Endodermal cell (in vitro differentiated cells): ENCODE measurements around the gene HOXC12. TPM values are rescaled to one million over a fixed set of nuclear protein-coding genes. Genes with fewer than 3 reads are reported as not detected.

Source experiments
- DNase-seq: peaks from one replicate; pipeline ENCODE4 v3.0.0-alpha.2; 2017
- H3K27ac ChIP-seq: 2 replicates; pipeline ENCODE4 v1.5.1; 2013; ENCODE audit warnings: mild to moderate bottlenecking, low read depth, low read length, moderate library complexity
- H3K27me3 ChIP-seq: 2 replicates; pipeline ENCODE4 v1.6.1; 2013; ENCODE audit warnings: mild to moderate bottlenecking, low read length, moderate library complexity; ENCODE audit not compliant: insufficient read depth, control insufficient read depth, poor library complexity, severe bottlenecking
- H3K36me3 ChIP-seq: 2 replicates; pipeline ENCODE4 v1.7.0; 2013; ENCODE audit warnings: mild to moderate bottlenecking, low read length, moderate library complexity; ENCODE audit not compliant: control insufficient read depth, insufficient read depth
- H3K4me1 ChIP-seq: one replicate; pipeline ENCODE4 v1.7.0; 2013; ENCODE audit warnings: low read length; ENCODE audit not compliant: control insufficient read depth, insufficient read depth
- H3K4me3 ChIP-seq: 2 replicates; pipeline ENCODE4 v1.5.1; 2013; ENCODE audit warnings: mild to moderate bottlenecking, low read length, moderate library complexity
- H3K9ac ChIP-seq: 2 replicates; pipeline ENCODE4 v1.6.1; 2013; ENCODE audit warnings: mild to moderate bottlenecking, low read length, moderate library complexity; ENCODE audit not compliant: poor library complexity, severe bottlenecking; ENCODE audit errors: extremely low read depth
- H3K9me3 ChIP-seq: 2 replicates; pipeline ENCODE4 v1.6.1; 2013; ENCODE audit warnings: mild to moderate bottlenecking, low read length, moderate library complexity; ENCODE audit not compliant: control insufficient read depth
- H3K27ac Mint-ChIP-seq: 2 replicates; pipeline ENCODE4 v1.8.0; 2020; ENCODE audit warnings: mixed read lengths
- H3K27me3 Mint-ChIP-seq: 2 replicates; pipeline ENCODE4 v1.8.0; 2021; ENCODE audit warnings: mild to moderate bottlenecking, mixed read lengths; ENCODE audit not compliant: insufficient read depth
- H3K36me3 Mint-ChIP-seq: 2 replicates; pipeline ENCODE4 v1.8.0; 2020; ENCODE audit warnings: low read depth, mixed read lengths
- H3K4me1 Mint-ChIP-seq: 2 replicates; pipeline ENCODE4 v1.8.0; 2020; ENCODE audit warnings: mixed read lengths
- H3K4me3 Mint-ChIP-seq: 2 replicates; pipeline ENCODE4 v1.8.0; 2020; ENCODE audit warnings: mild to moderate bottlenecking, moderate library complexity, mixed read lengths
- H3K9me3 Mint-ChIP-seq: 2 replicates; pipeline ENCODE4 v1.8.0; 2020; ENCODE audit warnings: mild to moderate bottlenecking, mixed read lengths
- WGBS, 2 experiments: methylation state at CpG; one replicate each; pipeline versions ENCODE4 v1.1.5 to v1.1.7; 2013; ENCODE audit warnings: missing lambda C conversion rate in 2 of 2, mixed read lengths in 1 of 2; ENCODE audit not compliant: insufficient coverage in 1 of 2, insufficient read length in 1 of 2; 5-methylcytosine and 5-hydroxymethylcytosine counted together
- total RNA-seq, 2 donors: library from RNA; stranded (reverse); fragmentation: NEBNext Ultra II Directional in 1 of 2; extraction: Animal tissue kit (Norgen Biotek cat#: 25700) in 1 of 2; gene quantifications; 2 replicates in 1 of 2; 3 replicates in 1 of 2; pipeline ENCODE4 v1.2.1, GENCODE V29; 2021
- TF ChIP-seq, protein P1 (sequence below): fragments of 200-600 bp; sonication (generic); conservative IDR thresholded peaks from 2 replicates; pipeline ENCODE4 v1.5.0; 2021; ENCODE audit warnings: antibody characterized with exemption, mild to moderate bottlenecking

Gene HOXC12
- total RNA-seq, 2 donors from 2014 or later = not detected

DNA sequence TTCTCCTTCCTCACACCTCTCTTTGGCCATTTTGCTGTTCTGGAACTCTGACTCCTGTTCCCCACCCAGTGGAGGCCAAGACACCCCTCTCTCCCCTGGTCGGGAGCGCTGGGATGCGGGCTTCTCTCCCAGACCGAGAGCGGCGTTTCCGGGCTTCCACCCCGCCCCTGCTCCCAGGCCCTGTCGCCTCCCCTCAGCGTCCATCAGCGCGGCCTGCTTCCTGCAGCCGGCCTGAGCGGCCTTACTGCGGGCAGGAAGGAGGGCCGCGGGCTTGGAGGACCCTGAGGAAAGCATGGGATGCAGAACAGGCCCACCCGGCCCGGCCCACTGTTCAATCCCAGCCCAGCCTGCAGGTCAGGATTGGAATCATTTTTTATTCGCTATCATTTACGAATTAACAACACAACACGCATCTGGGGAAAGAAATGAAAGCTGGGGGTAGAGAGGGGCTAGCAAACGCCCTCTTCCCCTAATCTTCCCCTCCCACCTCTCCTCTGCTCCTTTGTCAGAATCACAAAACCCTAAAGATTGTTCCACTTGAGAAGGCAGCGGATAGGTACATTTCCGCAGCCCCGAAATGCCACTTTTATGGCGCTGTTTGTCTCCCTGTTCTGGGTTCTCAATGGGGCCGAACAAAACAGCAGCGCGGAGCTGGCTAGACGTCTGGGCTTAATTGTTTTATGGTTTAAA, 50.3 kb downstream of the HOXC12 start:
- no peak overlapping the region for H3K4me3 Mint-ChIP-seq
- TF ChIP-seq, protein P1, sequence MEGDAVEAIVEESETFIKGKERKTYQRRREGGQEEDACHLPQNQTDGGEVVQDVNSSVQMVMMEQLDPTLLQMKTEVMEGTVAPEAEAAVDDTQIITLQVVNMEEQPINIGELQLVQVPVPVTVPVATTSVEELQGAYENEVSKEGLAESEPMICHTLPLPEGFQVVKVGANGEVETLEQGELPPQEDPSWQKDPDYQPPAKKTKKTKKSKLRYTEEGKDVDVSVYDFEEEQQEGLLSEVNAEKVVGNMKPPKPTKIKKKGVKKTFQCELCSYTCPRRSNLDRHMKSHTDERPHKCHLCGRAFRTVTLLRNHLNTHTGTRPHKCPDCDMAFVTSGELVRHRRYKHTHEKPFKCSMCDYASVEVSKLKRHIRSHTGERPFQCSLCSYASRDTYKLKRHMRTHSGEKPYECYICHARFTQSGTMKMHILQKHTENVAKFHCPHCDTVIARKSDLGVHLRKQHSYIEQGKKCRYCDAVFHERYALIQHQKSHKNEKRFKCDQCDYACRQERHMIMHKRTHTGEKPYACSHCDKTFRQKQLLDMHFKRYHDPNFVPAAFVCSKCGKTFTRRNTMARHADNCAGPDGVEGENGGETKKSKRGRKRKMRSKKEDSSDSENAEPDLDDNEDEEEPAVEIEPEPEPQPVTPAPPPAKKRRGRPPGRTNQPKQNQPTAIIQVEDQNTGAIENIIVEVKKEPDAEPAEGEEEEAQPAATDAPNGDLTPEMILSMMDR = no peak
- 16 to 53% methylated on average over 5 to 30 of the region's 31 CpGs for WGBS, 2 experiments
- no peaks in the 10 kb centered on the region for H3K36me3 ChIP-seq
- no peak overlapping the region for H3K9ac ChIP-seq
- peak; percentile 81 for DNase-seq
- no peaks in the 10 kb centered on the region for H3K9me3 Mint-ChIP-seq
- H3K4me1 ChIP-seq = no peaks in the 10 kb centered on the region
- H3K27ac ChIP-seq = no peak overlapping the region
- no peak overlapping the region for H3K4me3 ChIP-seq
- no peaks in the 10 kb centered on the region for H3K9me3 ChIP-seq
- no peak overlapping the region for H3K27ac Mint-ChIP-seq
- peaks cover 99% of the 10 kb centered on the region for H3K27me3 Mint-ChIP-seq
- H3K36me3 Mint-ChIP-seq = no peaks in the 10 kb centered on the region
- H3K4me1 Mint-ChIP-seq = peaks cover 3% of the 10 kb centered on the region
- H3K27me3 ChIP-seq = peaks cover 99% of the 10 kb centered on the region

DNA sequence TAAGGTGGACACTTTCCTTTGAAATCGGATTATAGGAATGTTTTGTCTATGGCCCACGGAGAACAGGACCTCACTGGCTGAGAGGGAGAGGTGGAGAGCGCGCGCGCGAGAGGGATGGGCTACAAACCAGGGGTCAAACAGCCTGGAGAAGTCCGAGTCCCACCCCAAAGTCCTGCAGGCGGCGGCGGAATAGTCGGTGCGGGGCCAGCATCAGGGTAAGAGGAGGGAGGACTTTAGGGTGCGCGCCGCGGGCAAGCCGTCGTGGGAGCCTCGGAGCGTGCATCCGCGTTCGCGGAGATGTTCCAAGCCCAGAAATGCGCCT, 50.8 kb downstream of the HOXC12 start:
- no peaks in the 10 kb centered on the region for H3K36me3 Mint-ChIP-seq
- peaks cover 3% of the 10 kb centered on the region for H3K4me1 Mint-ChIP-seq
- no peak overlapping the region for H3K27ac Mint-ChIP-seq
- H3K27me3 ChIP-seq = peaks cover 99% of the 10 kb centered on the region
- no peak overlapping the region for H3K9ac ChIP-seq
- DNase-seq = peak; percentile 73
- no peak overlapping the region for H3K4me3 ChIP-seq
- H3K36me3 ChIP-seq = no peaks in the 10 kb centered on the region
- peaks cover 99% of the 10 kb centered on the region for H3K27me3 Mint-ChIP-seq
- H3K4me1 ChIP-seq = no peaks in the 10 kb centered on the region
- H3K27ac ChIP-seq = no peak overlapping the region
- H3K4me3 Mint-ChIP-seq = no peak overlapping the region
- no peaks in the 10 kb centered on the region for H3K9me3 ChIP-seq
- 7 to 11% methylated on average over 19 to 26 of the region's 26 CpGs for WGBS, 2 experiments
- H3K9me3 Mint-ChIP-seq = no peaks in the 10 kb centered on the region
- TF ChIP-seq, protein P1 = no peak

DNA sequence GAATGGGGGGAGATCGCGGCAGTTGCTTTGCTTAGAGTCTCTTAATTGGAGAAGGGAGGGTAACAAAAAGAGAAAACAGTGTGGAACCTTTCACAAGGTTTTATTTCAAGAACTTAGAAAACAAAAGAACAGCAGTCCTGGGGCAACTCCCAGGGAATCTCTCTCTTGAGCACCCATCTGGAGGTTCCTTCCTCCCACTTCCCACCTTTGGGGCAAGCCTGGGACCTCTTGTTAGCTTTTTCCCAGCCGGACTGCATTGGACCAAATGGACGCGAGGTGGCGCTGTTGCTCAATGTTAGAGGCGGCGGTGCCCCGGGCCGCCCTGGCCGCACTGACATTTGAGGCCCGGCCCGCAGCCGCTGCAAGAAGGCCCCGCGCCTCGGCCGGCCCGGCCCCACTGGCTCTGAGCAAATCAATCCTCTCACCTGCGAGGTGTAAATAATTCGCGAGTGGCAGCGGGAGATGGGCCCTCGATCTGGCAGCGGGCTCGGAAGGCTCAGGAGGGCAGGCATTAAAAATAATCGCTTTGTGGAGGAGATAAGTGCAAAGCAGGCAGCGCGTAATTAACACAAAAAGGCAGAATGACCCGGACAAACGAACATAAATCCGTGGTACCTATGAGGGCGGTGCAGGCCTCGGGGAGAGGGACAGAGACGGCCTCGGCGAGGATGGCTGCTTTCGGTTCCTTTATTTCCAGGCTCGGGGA, 51.3 kb downstream of the HOXC12 start:
- Mint-ChIP-seq H3K4me3 (no peak overlapping the region), H3K27ac (no peak overlapping the region), H3K4me1 (peaks cover 3% of the 10 kb centered on the region), H3K9me3 (no peaks in the 10 kb centered on the region), H3K27me3 (peaks cover 99% of the 10 kb centered on the region), H3K36me3 (no peaks in the 10 kb centered on the region)
- TF ChIP-seq, protein P1 = peak; percentile 95
- H3K27ac ChIP-seq = no peak overlapping the region
- no peaks in the 10 kb centered on the region for H3K9me3 ChIP-seq
- peak; percentile 99 for DNase-seq
- H3K27me3 ChIP-seq = peaks cover 99% of the 10 kb centered on the region
- WGBS, 2 experiments = 10 to 15% methylated on average over 28 to 39 of the region's 39 CpGs
- no peak overlapping the region for H3K4me3 ChIP-seq
- H3K36me3 ChIP-seq = no peaks in the 10 kb centered on the region
- H3K4me1 ChIP-seq = no peaks in the 10 kb centered on the region
- H3K9ac ChIP-seq = no peak overlapping the region
